CD14-positive monocyte (primary cell): Measurements from ENCODE around the gene STMN1. TPM values are rescaled to one million over a fixed set of nuclear protein-coding genes. Genes with fewer than 3 reads are reported as not detected.
A peak's percentile ranks its signal among the peaks of the same experiment; 100 is the strongest.

Experiments used
- DNase-seq, 3 donors: peaks; one replicate each; pipeline ENCODE4 v3.0.0-alpha.2; 2011 to 2022
- H2AFZ ChIP-seq: 2 replicates; pipeline ENCODE4 v1.6.0; 2012; ENCODE audit warnings: mild to moderate bottlenecking, low read depth, low read length, inconsistent platforms; ENCODE audit not compliant: insufficient read depth, poor library complexity, severe bottlenecking
- H3K27ac ChIP-seq, 2 donors: 1 replicate in 1 of 2; 2 replicates in 1 of 2; pipeline ENCODE4 v1.5.1; 2012 to 2013; ENCODE audit warnings: low read length in 2 of 2, control low read depth in 1 of 2, inconsistent platforms in 1 of 2, low read depth in 1 of 2, mild to moderate bottlenecking in 1 of 2
- H3K27me3 ChIP-seq, 2 donors: one replicate each; pipeline versions ENCODE4 v1.6.0 to v1.6.1; 2011 to 2013; ENCODE audit warnings: low read length in 2 of 2; ENCODE audit not compliant: control insufficient read depth in 2 of 2, insufficient read depth in 2 of 2
- H3K36me3 ChIP-seq, 2 donors: replicated peaks in 1 of 2; 1 replicate in 1 of 2; 2 replicates in 1 of 2; pipeline versions ENCODE4 v1.5.1 to v1.6.1; 2012 to 2013; ENCODE audit warnings: low read length in 2 of 2, control low read depth in 1 of 2, inconsistent platforms in 1 of 2, mild to moderate bottlenecking in 1 of 2; ENCODE audit not compliant: insufficient read depth in 2 of 2, control insufficient read depth in 1 of 2
- H3K4me1 ChIP-seq, 2 donors: 1 replicate in 1 of 2; 2 replicates in 1 of 2; pipeline versions ENCODE4 v1.5.1 to v1.6.1; 2012 to 2013; ENCODE audit warnings: low read length in 2 of 2, control low read depth in 1 of 2, inconsistent platforms in 1 of 2, mild to moderate bottlenecking in 1 of 2, moderate library complexity in 1 of 2; ENCODE audit not compliant: insufficient read depth in 2 of 2, control insufficient read depth in 1 of 2
- H3K4me2 ChIP-seq: replicated peaks from 2 replicates; pipeline ENCODE3; 2012; ENCODE audit warnings: low read length, moderate library complexity, mild to moderate bottlenecking; ENCODE audit not compliant: poor library complexity, severe bottlenecking; ENCODE audit errors: extremely low read depth
- H3K4me3 ChIP-seq, 3 experiments: fragments of 200-600 bp in 1 of 3; sonication (generic) in 1 of 3; replicated peaks in 1 of 3; 1 replicate in 2 of 3; 2 replicates in 1 of 3; pipeline ENCODE4 v1.5.1; 2011 to 2013; ENCODE audit warnings: low read length in 3 of 3, mild to moderate bottlenecking in 3 of 3, control low read depth in 2 of 3, low read depth in 2 of 3, inconsistent platforms in 1 of 3, moderate library complexity in 1 of 3
- H3K79me2 ChIP-seq: 2 replicates; pipeline ENCODE4 v1.6.0; 2012; ENCODE audit warnings: mild to moderate bottlenecking, control low read depth, inconsistent platforms, low read length, moderate library complexity; ENCODE audit not compliant: insufficient read depth
- H3K9ac ChIP-seq: 2 replicates; pipeline ENCODE4 v1.6.0; 2017; ENCODE audit warnings: low read length, mild to moderate bottlenecking; ENCODE audit not compliant: insufficient read depth, poor library complexity, severe bottlenecking
- H3K9me3 ChIP-seq, 2 donors: replicated peaks in 1 of 2; 1 replicate in 1 of 2; 2 replicates in 1 of 2; pipeline versions ENCODE4 v1.5.1 to v1.6.1; 2012 to 2013; ENCODE audit warnings: low read length in 2 of 2, control low read depth in 1 of 2; ENCODE audit not compliant: control insufficient read depth in 1 of 2, insufficient read depth in 1 of 2
- H4K20me1 ChIP-seq: 2 replicates; pipeline ENCODE4 v1.6.0; 2012; ENCODE audit warnings: mild to moderate bottlenecking, low read length, control low read depth, moderate library complexity; ENCODE audit not compliant: insufficient read depth
- H3K27ac Mint-ChIP-seq, 7 donors: one replicate each; pipeline ENCODE4 v1.8.0; 2020; ENCODE audit warnings: mild to moderate bottlenecking in 7 of 7, mixed read lengths in 7 of 7, moderate library complexity in 6 of 7, inconsistent platforms in 2 of 7
- H3K27me3 Mint-ChIP-seq, 3 donors: one replicate each; pipeline ENCODE4 v1.8.0; 2021 to 2022; ENCODE audit warnings: low read depth in 3 of 3, mild to moderate bottlenecking in 3 of 3, mixed read lengths in 3 of 3, moderate library complexity in 3 of 3, inconsistent platforms in 1 of 3
- H3K36me3 Mint-ChIP-seq, 2 donors: one replicate each; pipeline ENCODE4 v1.8.0; 2020; ENCODE audit warnings: mixed read lengths in 2 of 2, inconsistent platforms in 1 of 2, mild to moderate bottlenecking in 1 of 2
- H3K4me1 Mint-ChIP-seq: one replicate; pipeline ENCODE4 v1.8.0; 2020; ENCODE audit warnings: mild to moderate bottlenecking, mixed read lengths
- H3K4me3 Mint-ChIP-seq, 2 donors: one replicate each; pipeline ENCODE4 v1.8.0; 2020; ENCODE audit warnings: mild to moderate bottlenecking in 2 of 2, mixed read lengths in 2 of 2, moderate library complexity in 1 of 2
- H3K9me3 Mint-ChIP-seq, 7 donors: one replicate each; pipeline ENCODE4 v1.8.0; 2020 to 2022; ENCODE audit warnings: mixed read lengths in 7 of 7, mild to moderate bottlenecking in 6 of 7, moderate library complexity in 6 of 7, inconsistent platforms in 2 of 7
- WGBS: methylation state at CpG from one replicate; pipeline ENCODE4 v1.1.5; 2013; ENCODE audit warnings: missing lambda C conversion rate; ENCODE audit not compliant: insufficient coverage; 5-methylcytosine and 5-hydroxymethylcytosine counted together
- intact Hi-C, 2 donors: fragments of 100-400 bp; cut with micrococcal nuclease; formaldehyde crosslinking; loops; one replicate each; pipeline versions ENCODE4 v1.15.0 to v1.15.1; 2023
- polyA plus RNA-seq, 3 donors: library from polyadenylated mRNA; depleted of rRNA in 1 of 3; unstranded in 2 of 3; stranded (reverse) in 1 of 3; fragments of 300-500 nt in 2 of 3; fragments of >200 nt in 1 of 3; fragmentation: Illumina TruSeq in 2 of 3; gene quantifications; 1 replicate in 2 of 3; 2 replicates in 1 of 3; pipeline ENCODE4 v1.2.3, GENCODE V29; 2012 to 2021
- TF ChIP-seq, protein P1 (sequence below): fragments of 200-600 bp; IDR thresholded peaks from one replicate; pipeline ENCODE4 v1.8.0; 2022; ENCODE audit warnings: antibody characterized with exemption, mild to moderate bottlenecking

Gene STMN1
- polyA plus RNA-seq, 3 donors: 1.5 to 8.1 (median 3.5) TPM

- no peaks in the 10 kb centered on the region for H3K9me3 ChIP-seq
- DNase-seq: peak in 2 of 3 donors; percentile 39 to 46
- peak overlapping the region; percentile 64 to 89 (median 80) for H3K4me3 ChIP-seq
- Mint-ChIP-seq H3K9me3 (peaks cover 0 to 4% (median 0%) of the 10 kb centered on the region in 7 donors), H3K4me3 (peak overlapping the region; percentile 92), H3K4me1 (peaks cover 40% of the 10 kb centered on the region), H3K27ac (peak overlapping the region in 6 of 7 donors; percentile 54 to 89 (median 82)), H3K36me3 (peaks cover 12 to 19% of the 10 kb centered on the region in 2 donors), H3K27me3 (peaks cover 0 to 2% (median 0%) of the 10 kb centered on the region in 3 donors)
- H3K4me2 ChIP-seq: peak overlapping the region; percentile 100
- H3K36me3 ChIP-seq: peaks cover 10 to 16% of the 10 kb centered on the region in 2 donors
- no peaks in the 10 kb centered on the region for H3K27me3 ChIP-seq
- H4K20me1 ChIP-seq: no peaks in the 10 kb centered on the region
- intact Hi-C loops: loop anchor here in 1 of 2 donors (5.0 kb wide), 1 partner anchor 36 kb away; no protein-coding TSS in a partner anchor
- H3K9ac ChIP-seq: peak overlapping the region; percentile 84
- H3K27ac ChIP-seq: no peak overlapping the region
- peaks cover 68% of the 10 kb centered on the region for H3K79me2 ChIP-seq
- WGBS: 28% methylated on average over 7 of the region's 7 CpGs
- H3K4me1 ChIP-seq: peaks cover 35 to 53% of the 10 kb centered on the region in 2 donors
- TF ChIP-seq, protein P1, sequence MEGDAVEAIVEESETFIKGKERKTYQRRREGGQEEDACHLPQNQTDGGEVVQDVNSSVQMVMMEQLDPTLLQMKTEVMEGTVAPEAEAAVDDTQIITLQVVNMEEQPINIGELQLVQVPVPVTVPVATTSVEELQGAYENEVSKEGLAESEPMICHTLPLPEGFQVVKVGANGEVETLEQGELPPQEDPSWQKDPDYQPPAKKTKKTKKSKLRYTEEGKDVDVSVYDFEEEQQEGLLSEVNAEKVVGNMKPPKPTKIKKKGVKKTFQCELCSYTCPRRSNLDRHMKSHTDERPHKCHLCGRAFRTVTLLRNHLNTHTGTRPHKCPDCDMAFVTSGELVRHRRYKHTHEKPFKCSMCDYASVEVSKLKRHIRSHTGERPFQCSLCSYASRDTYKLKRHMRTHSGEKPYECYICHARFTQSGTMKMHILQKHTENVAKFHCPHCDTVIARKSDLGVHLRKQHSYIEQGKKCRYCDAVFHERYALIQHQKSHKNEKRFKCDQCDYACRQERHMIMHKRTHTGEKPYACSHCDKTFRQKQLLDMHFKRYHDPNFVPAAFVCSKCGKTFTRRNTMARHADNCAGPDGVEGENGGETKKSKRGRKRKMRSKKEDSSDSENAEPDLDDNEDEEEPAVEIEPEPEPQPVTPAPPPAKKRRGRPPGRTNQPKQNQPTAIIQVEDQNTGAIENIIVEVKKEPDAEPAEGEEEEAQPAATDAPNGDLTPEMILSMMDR: no peak
- H2AFZ ChIP-seq: peak overlapping the region; percentile 85
These were observed 47.7 kb downstream of the STMN1 start for GRCh38 chr1:25858494-25858893.

- peaks cover 67% of the 10 kb centered on the region for H3K79me2 ChIP-seq
- H3K4me2 ChIP-seq: no peak overlapping the region
- 93% methylated on average over 4 of the region's 11 CpGs for WGBS
- H3K27me3 Mint-ChIP-seq: peaks cover 0 to 2% (median 1%) of the 10 kb centered on the region in 3 donors
- H3K4me1 Mint-ChIP-seq: peaks cover 24% of the 10 kb centered on the region
- peaks cover 0 to 4% (median 0%) of the 10 kb centered on the region in 7 donors for H3K9me3 Mint-ChIP-seq
- no peaks in the 10 kb centered on the region for H4K20me1 ChIP-seq
- H3K27me3 ChIP-seq: no peaks in the 10 kb centered on the region
- H3K4me1 ChIP-seq: peaks cover 26 to 38% of the 10 kb centered on the region in 2 donors
- peaks cover 0 to 7% of the 10 kb centered on the region in 2 donors for H3K36me3 Mint-ChIP-seq
- no peak overlapping the region for H3K9ac ChIP-seq
- TF ChIP-seq, protein P1: no peak
- no peak overlapping the region for H3K4me3 ChIP-seq
- no peak overlapping the region for H2AFZ ChIP-seq
- DNase-seq: no peak
- no peak overlapping the region for H3K4me3 Mint-ChIP-seq
- intact Hi-C loops: loop anchor here in 1 of 2 donors (5.0 kb wide), 1 partner anchor 35 kb away; no protein-coding TSS in a partner anchor
- H3K27ac Mint-ChIP-seq: no peak overlapping the region
- H3K36me3 ChIP-seq: no peaks in the 10 kb centered on the region
- H3K9me3 ChIP-seq: no peaks in the 10 kb centered on the region
- H3K27ac ChIP-seq: no peak overlapping the region
These were observed 49.4 kb downstream of the STMN1 start for GRCh38 chr1:25856856-25857255.
